GM18909 (cell line): ENCODE data around the gene ITSN1.

Experiments
- ATAC-seq: cut with Tn5 transposase; IDR thresholded peaks from one replicate; pipeline ENCODE4 v1.9.1; 2021; ENCODE audit warnings: mild to moderate bottlenecking; ENCODE audit not compliant: unreplicated experiment, poor library complexity

ITSN1 gene

GRCh38 chr21:33874161-33874560 is 231.9 kb downstream of the ITSN1 start:
- ATAC-seq = no peak

- ATAC-seq = no peak
These were observed 232.9 kb downstream of the ITSN1 start for GRCh38 chr21:33875026-33875695.

- no peak for ATAC-seq
These were observed 236.5 kb downstream of the ITSN1 start for GRCh38 chr21:33878824-33879223.

GRCh38 chr21:33880626-33881025 is 238.3 kb downstream of the ITSN1 start:
- ATAC-seq = no peak

- no peak for ATAC-seq
These were observed 239.6 kb downstream of the ITSN1 start for GRCh38 chr21:33881689-33882440.

DNA sequence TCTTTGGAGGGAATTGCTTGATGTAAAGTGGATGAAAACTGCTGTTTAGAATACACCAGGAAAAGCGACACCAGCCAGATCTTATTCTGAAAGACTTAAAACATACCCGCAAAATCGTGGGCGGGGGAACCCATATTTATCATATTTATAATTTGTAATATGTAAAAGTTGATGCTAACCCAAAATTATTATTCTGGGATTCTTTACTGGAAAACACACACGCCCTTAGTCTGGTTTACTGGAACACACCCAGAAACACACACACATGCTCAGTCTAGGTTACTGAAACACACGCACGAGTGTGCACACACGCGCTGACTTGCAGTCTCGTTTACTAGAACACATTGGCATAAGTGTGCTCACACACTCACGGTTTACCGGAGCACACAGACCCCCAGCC is 240.8 kb downstream of the ITSN1 start:
- ATAC-seq = no peak

GRCh38 chr21:33884376-33885171 is 242.3 kb downstream of the ITSN1 start:
- ATAC-seq = no peak

- ATAC-seq = no peak
These were observed 242.8 kb downstream of the ITSN1 start for GRCh38 chr21:33885172-33885514.

GRCh38 chr21:33886321-33886720 is 244.0 kb downstream of the ITSN1 start:
- no peak for ATAC-seq

- ATAC-seq = no peak
These were observed 247.9 kb downstream of the ITSN1 start for GRCh38 chr21:33890187-33890586.

DNA sequence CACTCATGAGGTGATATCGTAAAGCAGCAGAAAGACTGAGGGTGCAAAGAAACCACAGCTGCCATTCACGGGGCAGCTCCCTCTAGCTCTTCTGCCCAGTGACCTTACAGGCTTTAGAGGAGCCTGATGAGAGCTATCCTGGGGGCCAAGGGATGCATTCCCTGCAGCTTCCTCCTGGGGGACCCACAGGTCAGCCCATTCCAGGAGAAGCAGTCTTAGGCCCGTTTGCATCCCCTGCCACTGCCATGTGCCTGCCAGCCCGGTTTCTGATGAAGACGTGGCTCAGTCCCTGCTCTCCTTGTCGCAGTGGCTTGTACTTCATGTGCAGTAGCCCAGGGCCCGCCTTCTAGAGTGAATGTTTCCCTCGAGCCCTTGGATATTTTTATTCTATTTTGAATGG is 250.6 kb downstream of the ITSN1 start:
- no peak for ATAC-seq

- ATAC-seq = no peak
These were observed 251.6 kb downstream of the ITSN1 start for GRCh38 chr21:33893917-33894316.

DNA sequence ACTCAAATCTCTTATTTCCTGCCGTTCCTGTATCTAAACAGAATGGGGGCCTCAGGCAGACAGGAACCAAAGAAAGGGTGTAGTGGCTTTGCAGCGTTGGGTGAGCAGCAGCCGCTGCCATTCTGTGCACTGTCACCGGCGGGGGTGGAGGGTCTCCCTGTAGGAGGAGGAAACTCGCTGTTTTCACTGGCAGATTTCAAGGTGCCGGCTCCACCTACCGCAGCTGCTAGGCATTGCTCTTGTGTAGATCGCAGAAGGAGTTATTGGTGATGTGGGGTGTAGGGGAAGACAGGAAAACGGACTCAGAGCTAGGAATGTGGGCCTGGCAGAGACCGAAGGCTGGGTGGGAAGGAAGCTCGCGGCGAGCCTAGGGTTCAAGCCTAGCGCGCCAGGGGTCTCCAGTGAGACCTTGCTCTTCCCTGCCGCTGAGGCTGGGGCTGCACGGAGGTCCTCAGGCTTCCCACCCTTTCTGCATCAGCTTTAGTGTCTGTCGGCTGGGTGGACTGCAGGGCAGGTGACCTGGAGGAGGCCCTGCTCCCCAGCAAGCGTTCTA is 252.5 kb downstream of the ITSN1 start:
- no peak for ATAC-seq

DNA sequence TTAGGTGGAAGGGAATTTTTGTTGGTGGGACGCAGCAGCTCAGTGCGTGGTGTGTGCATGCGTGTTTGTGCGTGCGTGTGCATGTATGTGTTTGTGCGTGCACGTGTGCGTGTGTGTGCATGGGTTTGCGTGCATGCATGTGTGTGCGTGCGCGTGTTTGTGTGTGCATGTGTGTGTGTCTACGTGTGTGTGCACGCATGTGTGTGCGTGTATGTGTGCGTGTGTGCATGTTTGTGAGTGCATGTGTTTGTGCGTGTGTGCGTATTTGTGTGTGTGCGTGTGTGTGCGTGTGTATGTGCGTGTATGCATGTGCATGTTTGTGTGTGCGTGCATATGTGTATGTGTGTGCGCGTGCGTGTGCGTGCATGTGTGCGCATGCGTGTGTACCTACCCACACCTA is 253.1 kb downstream of the ITSN1 start:
- ATAC-seq = no peak

DNA sequence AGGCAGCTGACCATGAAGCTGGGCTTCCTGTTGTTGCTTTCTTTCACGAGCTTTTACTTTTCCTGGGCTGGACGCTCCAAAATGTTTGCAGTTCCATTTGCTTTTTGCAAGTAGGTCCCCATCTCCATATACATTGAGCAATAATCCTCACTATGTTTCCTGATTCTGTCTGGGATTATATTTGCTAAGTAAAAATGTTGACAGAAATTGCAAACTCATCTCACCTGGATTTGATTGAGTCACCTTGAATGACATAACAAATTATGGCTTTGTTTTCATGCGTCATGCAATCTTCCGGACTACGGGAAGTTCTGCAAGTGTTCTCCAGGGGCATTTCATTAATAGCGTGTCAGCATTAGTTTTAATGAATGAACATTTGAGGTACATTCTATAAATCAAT is 254.4 kb downstream of the ITSN1 start:
- no peak for ATAC-seq

DNA sequence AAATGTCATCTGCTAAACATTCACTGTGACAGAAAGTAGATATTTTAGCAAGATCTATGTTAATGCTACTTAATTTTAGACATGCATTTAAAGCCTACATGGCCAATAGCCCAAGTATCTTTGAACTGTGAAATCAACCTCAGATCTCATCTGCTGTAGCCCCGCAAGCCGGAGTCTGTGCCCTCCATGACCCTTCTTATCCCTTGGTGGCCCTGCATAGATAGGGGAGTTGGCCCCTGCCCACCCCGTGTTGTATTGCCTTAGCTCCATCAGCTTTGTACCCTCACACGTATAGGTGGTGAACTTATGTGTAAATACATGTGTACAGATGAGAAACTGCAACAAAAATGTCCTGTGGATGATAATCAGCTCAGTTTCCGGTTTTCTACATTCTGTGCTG is 254.8 kb downstream of the ITSN1 start:
- no peak for ATAC-seq

GRCh38 chr21:33897739-33898138 is 255.4 kb downstream of the ITSN1 start:
- no peak for ATAC-seq

DNA sequence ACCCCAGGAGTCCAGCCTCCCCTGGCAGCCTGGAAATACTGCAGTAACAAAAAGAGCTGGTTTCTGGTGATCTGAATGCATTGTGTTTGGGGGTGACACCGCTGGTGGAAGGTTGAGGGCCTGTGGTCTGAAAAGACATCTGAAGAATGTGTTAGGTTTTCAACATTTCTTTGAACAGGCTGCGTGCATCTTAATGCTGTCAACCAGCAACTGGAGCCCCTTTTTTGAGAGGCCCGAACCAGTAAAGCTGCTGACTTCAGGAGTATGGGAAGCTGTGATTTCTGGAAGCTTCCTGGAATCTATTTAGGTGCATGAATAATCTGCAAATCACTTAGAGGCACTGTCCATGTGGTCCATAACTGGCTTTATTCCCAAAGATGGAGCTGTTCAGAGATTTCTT is 256.3 kb downstream of the ITSN1 start:
- no peak for ATAC-seq

- ATAC-seq = no peak
These were observed 256.9 kb downstream of the ITSN1 start for GRCh38 chr21:33899199-33899598.

DNA sequence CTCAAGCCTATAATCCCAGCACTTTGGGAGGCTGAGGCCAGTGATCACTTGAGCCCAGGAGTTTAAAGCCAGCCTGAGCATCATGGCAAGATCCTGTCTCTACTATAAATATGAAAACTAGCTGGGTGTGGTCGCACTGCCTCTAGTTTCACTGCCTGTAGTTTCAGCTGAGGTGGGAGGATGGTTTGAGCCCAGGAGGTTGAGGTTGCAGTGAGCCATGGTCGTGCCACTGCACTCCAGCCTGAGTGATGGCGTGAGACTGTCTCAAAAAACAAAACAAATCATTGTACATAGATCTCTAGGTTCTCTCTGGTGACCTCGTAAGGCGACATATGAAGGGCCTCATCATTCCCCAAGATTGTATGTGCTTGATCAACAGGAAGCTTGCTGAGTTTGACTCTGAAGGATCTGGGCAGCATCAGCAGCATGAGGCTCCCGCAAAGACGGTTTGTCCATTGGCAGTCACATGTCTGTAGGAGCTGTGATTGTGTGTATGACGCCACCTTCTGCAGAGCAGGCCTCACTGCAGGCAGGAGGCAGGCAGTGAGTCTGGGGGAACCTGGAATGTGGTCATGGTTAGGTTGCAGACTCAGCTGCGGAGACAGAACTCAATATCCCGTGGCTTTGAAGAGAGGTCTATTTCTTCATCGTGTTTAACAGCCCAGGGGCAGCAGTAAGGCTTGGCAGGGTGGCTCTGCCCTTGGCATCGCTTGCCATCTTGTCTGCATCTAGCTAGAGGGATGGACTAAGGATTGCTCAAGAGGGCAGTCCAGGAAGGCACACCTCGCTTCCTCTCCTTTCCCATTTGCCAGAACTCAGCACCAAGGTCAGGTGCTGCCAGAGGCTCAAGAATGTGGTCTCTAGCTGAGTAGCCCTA is 259.3 kb downstream of the ITSN1 start:
- no peak for ATAC-seq
